HG03280 (cell line): ENCODE data around the gene MYH11.
"Not testable (repeated sequence)": the region's sequence is repeated elsewhere in the genome, so short reads cannot be mapped to it uniquely, and the experiment has no call there.

Experiments used
- ATAC-seq: cut with Tn5 transposase; IDR thresholded peaks from one replicate; pipeline ENCODE4 v1.9.1; 2021; ENCODE audit warnings: mild to moderate bottlenecking, moderate library complexity; ENCODE audit not compliant: unreplicated experiment

The MYH11 gene

GRCh38 chr16:15811481-15812400 is 45.1 kb downstream of the MYH11 start:
- no peak for ATAC-seq

DNA sequence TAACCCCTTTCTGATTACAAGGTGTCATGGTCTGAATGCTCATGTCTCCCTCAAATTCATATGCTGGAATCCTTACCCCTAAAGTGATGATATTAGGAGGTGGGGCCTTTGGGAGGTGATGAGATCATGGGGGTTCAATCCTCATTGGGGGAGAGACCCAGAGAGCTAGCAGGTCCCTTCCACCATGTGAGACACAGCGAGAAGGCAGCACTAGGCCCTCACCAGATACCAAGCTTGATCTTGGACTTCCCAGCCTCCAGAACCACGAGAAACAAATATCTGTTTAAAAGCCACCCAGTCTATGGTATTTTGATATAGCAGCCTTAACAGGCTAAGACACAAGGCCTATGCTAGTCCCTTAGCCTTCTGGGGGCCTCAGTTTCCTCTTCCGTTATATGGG is 45.9 kb downstream of the MYH11 start:
- no peak for ATAC-seq

- ATAC-seq = no peak
These were observed 46.4 kb downstream of the MYH11 start for GRCh38 chr16:15810411-15810810.

DNA sequence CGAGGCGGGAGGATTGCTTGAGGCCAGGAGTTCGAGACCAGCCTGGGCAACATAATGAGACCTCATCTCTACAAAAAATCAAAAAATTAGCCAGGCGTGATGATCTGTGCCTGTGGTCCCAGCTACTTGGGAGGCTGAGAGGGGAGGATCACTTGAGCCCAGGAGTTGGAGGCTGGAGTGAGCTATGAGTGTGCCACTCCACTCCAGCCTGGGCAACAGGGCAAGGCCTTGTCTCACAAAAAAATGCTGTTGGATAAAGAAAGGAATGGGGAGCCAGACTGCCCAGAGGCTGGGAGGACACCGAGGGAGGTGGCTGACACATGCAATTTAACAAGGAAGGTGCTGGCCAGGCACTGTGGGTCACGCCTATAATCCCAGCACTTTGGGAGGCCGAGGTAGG is 47.5 kb downstream of the MYH11 start:
- not testable (repeated sequence) for ATAC-seq

- no peak for ATAC-seq
These were observed 48.8 kb downstream of the MYH11 start for GRCh38 chr16:15808071-15808470.

GRCh38 chr16:15807603-15808009 is 49.2 kb downstream of the MYH11 start:
- ATAC-seq = no peak

DNA sequence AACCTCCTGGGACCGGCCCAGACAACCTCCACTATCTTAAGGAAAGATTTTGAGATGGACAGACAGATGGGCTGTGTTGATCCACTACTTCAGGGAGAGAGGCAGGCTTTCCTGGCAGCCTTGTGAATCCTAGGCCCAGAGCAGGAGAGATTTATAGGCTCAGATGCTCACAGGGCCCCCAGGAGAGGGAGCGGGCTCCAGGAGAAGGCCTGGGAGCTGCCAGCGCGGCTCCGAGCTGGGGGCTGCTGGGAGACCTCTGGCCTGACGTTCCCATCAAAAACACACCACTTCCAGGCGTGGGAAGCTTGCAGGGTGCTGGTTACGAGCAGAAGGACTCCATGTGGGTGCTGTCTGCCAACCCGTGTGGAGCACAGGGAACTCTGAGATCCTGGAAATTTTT is 53.2 kb downstream of the MYH11 start:
- ATAC-seq = no peak

DNA sequence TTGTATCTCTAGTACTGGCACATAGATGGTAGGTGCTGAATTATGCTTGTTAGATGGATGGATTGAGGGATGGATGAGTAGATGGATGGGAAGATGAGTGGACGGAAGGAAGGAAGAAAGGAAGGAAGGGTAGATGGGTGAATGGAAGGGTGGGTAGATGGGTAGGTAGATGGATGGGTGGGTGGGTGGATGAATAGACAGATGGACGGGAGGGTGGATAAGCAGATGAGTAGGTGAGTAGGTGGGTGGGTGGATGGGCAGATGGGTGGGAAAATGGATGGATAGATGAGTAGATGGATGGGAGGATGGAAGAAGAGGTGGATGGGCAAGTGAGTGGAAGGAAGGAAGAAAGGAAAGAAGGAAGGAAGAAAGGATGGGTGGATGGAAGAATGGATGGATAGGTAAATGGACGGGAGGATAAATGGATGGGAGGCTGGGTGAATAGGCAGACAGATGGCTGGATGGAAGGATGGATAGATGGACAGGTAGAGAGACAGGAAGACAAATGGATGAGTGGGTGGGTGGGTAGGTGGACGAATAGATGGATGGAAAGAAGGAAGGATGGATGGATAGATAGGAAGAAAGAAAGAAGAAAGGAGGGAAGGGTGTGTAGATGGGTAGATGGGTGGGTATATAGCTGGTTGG is 56.9 kb downstream of the MYH11 start:
- no peak for ATAC-seq

GRCh38 chr16:15798671-15799070 is 58.2 kb downstream of the MYH11 start:
- no peak for ATAC-seq

DNA sequence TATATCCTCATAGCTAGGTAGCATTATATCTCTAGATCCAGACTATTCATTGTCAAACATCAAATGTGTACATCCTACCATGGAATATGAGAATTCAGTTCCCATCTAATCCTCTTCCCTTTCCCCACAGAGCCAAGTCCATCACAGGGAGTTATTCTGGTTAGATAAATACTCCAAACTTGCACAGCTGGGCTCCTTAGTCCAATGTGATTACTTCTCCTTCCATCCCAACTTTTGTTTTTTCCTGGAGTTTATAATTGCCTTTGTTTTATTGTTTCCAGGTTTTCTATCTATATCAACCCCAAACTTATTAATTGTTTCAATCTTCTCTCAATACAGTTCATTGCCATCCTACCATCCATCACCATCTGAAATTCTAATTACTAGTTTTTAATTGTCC is 59.9 kb downstream of the MYH11 start:
- no peak for ATAC-seq

- ATAC-seq = no peak
These were observed 61.2 kb downstream of the MYH11 start for GRCh38 chr16:15795615-15796014.

DNA sequence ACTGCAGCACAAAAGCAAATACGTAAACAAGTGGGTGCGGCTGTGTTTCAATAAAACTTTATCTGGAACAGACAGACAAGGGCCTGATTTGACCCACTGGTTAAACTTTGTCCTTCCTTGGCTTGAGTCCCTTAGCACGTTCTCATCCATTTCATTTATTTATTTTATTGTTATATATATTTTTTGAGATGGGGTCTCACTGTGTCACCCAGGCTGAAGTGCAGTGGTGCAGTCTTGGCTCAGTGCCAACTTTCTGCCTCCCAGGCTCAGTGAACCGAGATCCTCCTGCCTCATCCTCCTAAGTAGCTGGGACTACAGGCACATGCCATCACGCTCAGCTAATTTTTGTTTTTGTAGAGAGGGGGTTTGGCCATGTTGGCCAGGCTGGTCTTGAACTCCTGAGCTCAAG is 64.3 kb downstream of the MYH11 start:
- ATAC-seq = no peak

DNA sequence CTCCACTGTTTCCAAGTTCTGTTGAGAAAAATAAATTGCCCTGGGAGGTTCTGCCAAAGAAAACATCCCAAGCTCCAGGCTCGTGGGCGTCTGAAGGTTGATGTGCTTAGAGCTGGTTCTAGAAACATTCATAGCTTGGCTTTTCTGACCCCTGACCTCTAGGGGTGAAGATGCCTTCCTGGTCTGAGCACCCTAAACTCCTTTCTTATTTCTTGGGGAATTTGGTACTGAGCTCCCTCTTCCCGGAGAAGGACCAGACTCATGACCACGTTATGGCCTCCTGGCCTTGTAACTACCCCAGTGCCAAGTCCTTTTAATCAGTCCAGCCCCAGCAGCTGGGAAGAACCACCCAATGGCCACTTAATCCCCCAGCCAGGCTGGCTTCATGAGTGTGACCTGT is 66.4 kb downstream of the MYH11 start:
- no peak for ATAC-seq

- ATAC-seq = not testable (repeated sequence)
These were observed 67.0 kb downstream of the MYH11 start for GRCh38 chr16:15789816-15790215.

- no peak for ATAC-seq
These were observed 68.0 kb downstream of the MYH11 start for GRCh38 chr16:15788846-15789239.

GRCh38 chr16:15786501-15786900 is 70.3 kb downstream of the MYH11 start:
- ATAC-seq = no peak

DNA sequence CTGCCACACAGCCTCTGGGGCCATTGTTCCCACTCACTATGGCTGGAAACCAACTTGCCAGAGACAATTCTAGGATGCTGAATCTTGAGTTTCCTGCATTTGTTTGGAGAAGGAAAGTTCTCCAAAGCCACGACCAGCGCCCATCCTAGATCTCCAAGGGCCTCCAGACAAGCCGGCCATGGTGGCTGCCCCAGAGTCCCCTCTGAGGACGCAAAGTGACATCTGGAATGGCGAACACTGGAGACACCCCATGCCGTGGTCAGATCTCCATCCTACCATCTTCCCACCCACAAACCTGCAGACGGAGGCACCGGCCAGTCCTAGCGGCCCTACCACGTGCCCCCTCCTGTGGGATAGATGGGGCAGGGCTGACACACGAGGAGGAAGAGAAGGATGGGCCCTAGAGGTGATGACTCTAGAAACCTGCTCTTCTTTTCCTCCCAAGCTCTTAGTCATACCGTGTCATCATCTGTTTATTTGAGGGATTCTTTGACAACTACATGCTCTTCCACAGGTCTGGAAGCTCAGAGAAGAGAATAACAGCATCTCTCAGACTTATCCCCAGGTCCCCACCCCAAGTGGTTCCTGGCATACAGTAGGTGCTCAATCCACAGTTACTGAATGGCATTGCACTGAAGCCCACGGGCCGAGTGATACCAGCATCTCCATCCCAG is 71.3 kb downstream of the MYH11 start:
- ATAC-seq = no peak

GRCh38 chr16:15783985-15784384 is 72.8 kb downstream of the MYH11 start:
- no peak for ATAC-seq

DNA sequence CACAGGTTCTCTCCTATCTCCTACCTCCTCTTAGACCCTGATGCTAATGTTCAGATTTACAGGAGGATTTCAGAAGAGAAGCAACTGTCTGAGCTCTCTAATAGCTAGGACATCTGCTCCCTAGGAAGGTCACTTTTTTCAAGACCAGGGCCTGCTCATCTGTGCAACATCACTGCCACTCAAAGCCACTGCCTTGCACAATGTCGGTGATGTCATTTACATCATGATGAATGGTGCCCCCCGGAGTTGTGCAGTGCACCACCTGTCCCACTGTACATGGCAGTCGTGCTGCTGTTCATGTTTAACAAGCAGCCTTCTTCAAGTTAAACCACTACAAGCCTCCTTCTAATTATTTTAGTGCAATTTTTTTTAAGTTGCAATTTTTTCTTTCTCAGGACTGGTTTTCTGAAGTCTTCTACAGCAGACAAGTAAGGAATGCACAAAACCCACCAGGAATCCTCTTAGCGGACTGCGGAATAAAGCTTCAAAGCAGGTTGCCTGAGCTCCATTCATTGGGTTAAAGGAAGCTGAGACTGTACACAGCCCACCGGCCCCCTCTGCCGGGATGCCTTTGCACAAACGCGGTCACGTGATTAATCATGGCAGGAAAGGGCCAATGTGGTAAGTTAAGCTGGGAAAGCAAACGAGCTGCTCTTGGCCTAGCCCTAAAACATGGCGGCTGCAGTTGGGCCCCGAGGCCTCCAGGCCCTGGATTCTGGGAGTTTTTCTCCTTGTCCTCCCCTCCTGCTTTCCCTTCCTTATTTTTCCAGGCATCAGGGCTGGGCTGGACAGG is 74.1 kb downstream of the MYH11 start:
- no peak for ATAC-seq

GRCh38 chr16:15781650-15782049 is 75.2 kb downstream of the MYH11 start:
- ATAC-seq = no peak

DNA sequence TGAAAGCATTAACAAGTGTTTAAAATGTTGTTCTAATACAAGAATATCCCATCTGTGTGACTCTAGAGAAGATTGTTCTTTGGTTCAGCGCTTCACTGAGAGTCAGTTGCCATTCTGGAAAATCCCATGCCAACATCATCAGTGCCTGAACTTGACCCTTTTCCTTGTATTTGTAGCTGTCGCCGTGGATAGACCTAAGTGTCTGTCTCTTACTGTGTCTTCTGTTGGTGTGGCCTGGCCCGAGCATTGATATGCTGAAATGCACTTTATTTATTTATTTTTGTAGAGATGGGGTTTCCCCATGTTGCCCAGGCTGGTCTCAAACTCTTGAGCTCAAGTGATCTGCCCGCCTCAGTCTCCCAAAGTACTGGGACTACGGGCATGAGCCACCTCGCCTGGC is 76.0 kb downstream of the MYH11 start:
- no peak for ATAC-seq
